IPS DF 6.9 (cell line): ENCODE results near the gene CAPZB.

Experiments used
- DNase-seq: peaks from one replicate; pipeline ENCODE4 v3.0.0-alpha.2; 2013; ENCODE audit warnings: low read depth, low spot score
- H3K27ac ChIP-seq: one replicate; pipeline ENCODE4 v1.5.1; 2013; ENCODE audit warnings: low read length, control low read depth
- H3K27me3 ChIP-seq: 2 replicates; pipeline ENCODE4 v1.6.1; 2013; ENCODE audit warnings: mild to moderate bottlenecking, low read length; ENCODE audit not compliant: control insufficient read depth, insufficient read depth
- H3K36me3 ChIP-seq: 2 replicates; pipeline ENCODE4 v1.6.1; 2013; ENCODE audit warnings: low read length; ENCODE audit not compliant: control insufficient read depth, insufficient read depth
- H3K4me1 ChIP-seq: 2 replicates; pipeline ENCODE4 v1.6.1; 2013; ENCODE audit warnings: low read length; ENCODE audit not compliant: control insufficient read depth, insufficient read depth
- H3K4me3 ChIP-seq: 2 replicates; pipeline ENCODE4 v1.5.1; 2013; ENCODE audit warnings: mild to moderate bottlenecking, low read length
- H3K9me3 ChIP-seq: 2 replicates; pipeline ENCODE4 v1.6.1; 2013; ENCODE audit warnings: low read length, inconsistent platforms; ENCODE audit not compliant: control insufficient read depth, insufficient read depth
- WGBS: extraction: QIAGEN DNeasy Blood & Tissue Kit; methylation state at CpG from one replicate; pipeline ENCODE4 v1.1.7; 2013; ENCODE audit warnings: mixed read lengths, missing lambda C conversion rate; ENCODE audit not compliant: insufficient read length, insufficient coverage; 5-methylcytosine and 5-hydroxymethylcytosine counted together

Gene CAPZB

GRCh38 chr1:19397217-19397945 is 88.0 kb downstream of the CAPZB start:
- Histone ChIP-seq H3K36me3 (no peaks in the 10 kb centered on the region; the same call in 1 of the 2 replicates), H3K4me1 (peaks cover 13% of the 10 kb centered on the region), H3K27ac (no peak overlapping the region), H3K27me3 (no peaks in the 10 kb centered on the region), H3K4me3 (no peak overlapping the region), H3K9me3 (no peaks in the 10 kb centered on the region)
- no CpG with 5 or more reads among the region's 13 CpGs for WGBS
- DNase-seq: no peak

GRCh38 chr1:19396280-19396679 is 89.1 kb downstream of the CAPZB start:
- no peak overlapping the region for H3K27ac ChIP-seq

DNA sequence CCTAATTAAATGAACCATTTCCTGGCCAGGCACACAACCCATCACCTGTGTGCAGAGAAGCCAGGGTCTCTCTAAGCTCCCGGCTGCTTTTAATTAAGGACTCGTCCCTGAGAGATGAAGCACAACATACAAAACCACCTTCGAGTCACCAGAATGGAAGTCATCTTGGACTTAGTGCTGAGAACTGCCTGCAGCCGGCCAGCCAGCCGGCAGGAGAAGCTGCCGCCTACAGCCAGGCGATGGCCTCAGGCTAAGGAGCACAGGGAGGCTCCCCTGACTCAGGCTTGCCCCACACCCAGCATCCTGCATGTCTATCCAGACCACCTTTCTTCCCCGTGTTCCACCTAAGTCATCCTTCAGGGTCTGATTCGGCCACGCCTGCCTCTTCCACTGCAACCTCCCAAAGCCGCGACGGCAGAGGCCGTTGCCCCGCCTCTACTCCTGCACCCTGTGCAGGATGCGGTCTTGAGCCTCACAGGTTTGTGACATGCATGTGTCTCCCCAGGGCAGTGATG is 89.6 kb downstream of the CAPZB start:
- H3K27me3 ChIP-seq: no peaks in the 10 kb centered on the region
- H3K36me3 ChIP-seq: no peaks in the 10 kb centered on the region; the same call in 1 of the 2 replicates
- no peak overlapping the region for H3K4me3 ChIP-seq
- no CpG with 5 or more reads among the region's 16 CpGs for WGBS
- no peak for DNase-seq
- no peak overlapping the region for H3K27ac ChIP-seq
- no peaks in the 10 kb centered on the region for H3K9me3 ChIP-seq
- H3K4me1 ChIP-seq: peaks cover 7% of the 10 kb centered on the region

More at GRCh38 chr1:19396280-19396679, 89.1 kb downstream of the CAPZB start:
- H3K27me3 ChIP-seq: no peaks in the 10 kb centered on the region
- no peaks in the 10 kb centered on the region for H3K9me3 ChIP-seq
- H3K36me3 ChIP-seq: no peaks in the 10 kb centered on the region; the same call in 1 of the 2 replicates
- WGBS: no CpG with 5 or more reads among the region's 13 CpGs
- no peak for DNase-seq
- H3K4me3 ChIP-seq: no peak overlapping the region
- peaks cover 9% of the 10 kb centered on the region for H3K4me1 ChIP-seq

GRCh38 chr1:19393046-19393445 is 92.3 kb downstream of the CAPZB start:
- no peak for DNase-seq
- Histone ChIP-seq H3K36me3 (no peaks in the 10 kb centered on the region; the same call in 1 of the 2 replicates), H3K27ac (no peak overlapping the region), H3K4me3 (no peak overlapping the region), H3K27me3 (no peaks in the 10 kb centered on the region), H3K4me1 (peaks cover 5% of the 10 kb centered on the region; the same call in 1 of the 2 replicates), H3K9me3 (no peaks in the 10 kb centered on the region)
- WGBS: no CpG with 5 or more reads among the region's 14 CpGs

DNA sequence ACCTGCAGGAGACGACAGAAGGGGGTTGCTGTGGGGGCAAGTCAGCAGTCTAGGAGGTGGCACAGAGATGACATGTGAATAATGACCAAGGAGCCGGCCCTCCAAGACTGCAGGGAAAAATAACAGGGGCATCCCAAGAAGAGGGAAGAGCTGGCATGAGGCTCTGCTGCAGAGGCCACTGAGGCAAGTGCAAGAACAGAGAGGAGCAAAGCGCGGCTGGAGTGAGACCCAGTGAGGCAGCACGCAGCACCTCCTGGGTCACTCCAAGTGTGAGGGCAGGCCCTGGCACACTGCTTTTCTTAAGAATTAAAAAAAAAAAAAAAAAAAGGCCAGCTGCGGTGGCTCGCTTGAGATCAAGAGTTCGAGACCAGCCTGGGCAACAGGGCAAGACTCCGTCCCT is 93.1 kb downstream of the CAPZB start:
- no peaks in the 10 kb centered on the region for H3K27me3 ChIP-seq
- H3K4me1 ChIP-seq: peaks cover 5% of the 10 kb centered on the region; the same call in 1 of the 2 replicates
- H3K4me3 ChIP-seq: no peak overlapping the region
- H3K27ac ChIP-seq: no peak overlapping the region
- DNase-seq: no peak
- H3K36me3 ChIP-seq: no peaks in the 10 kb centered on the region; the same call in 1 of the 2 replicates
- WGBS: no CpG with 5 or more reads among the region's 9 CpGs
- no peaks in the 10 kb centered on the region for H3K9me3 ChIP-seq

- H3K9me3 ChIP-seq: no peaks in the 10 kb centered on the region
- no peak overlapping the region for H3K27ac ChIP-seq
- WGBS: no CpG with 5 or more reads among the region's 10 CpGs
- no peaks in the 10 kb centered on the region; the same call in 1 of the 2 replicates for H3K36me3 ChIP-seq
- H3K4me3 ChIP-seq: no peak overlapping the region
- no peak for DNase-seq
- no peaks in the 10 kb centered on the region for H3K27me3 ChIP-seq
- peaks cover 5% of the 10 kb centered on the region; the same call in 1 of the 2 replicates for H3K4me1 ChIP-seq
Measured at GRCh38 chr1:19391596-19391981, 93.8 kb downstream of the CAPZB start.

DNA sequence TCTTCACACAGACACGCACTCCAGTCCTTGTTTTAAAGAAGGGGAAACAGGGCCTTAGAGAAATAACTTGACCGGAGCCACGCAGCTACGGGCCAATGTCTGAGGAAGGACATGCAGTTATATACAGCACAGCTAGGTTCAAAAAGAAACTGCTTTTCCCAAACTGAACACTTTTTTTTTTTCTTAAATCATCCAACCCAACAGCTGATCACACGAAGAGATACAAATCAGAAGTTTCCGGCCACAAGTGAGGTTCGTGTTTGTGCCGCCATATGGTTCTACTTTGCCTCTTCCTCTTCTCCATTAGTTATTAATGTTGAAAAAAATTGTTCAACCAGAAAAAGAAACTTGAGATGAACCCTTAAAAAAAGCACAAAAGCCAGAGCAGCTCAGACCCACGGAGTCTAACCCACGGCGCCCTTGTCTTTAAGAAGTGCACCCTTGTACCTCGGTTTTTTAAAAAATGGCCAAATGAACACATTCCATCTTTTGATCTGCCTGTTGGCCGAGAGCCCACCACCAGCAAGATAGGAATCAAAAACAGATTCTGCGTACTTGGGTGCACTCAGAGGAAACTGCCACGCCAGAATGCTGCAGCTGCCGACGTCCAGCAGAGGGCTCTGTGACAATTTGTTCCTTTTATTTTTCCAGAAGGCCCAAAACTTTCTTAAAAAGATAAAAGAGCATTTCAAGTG is 94.3 kb downstream of the CAPZB start:
- H3K4me3 ChIP-seq: no peak overlapping the region
- peaks cover 4% of the 10 kb centered on the region; the same call in 1 of the 2 replicates for H3K4me1 ChIP-seq
- H3K27ac ChIP-seq: no peak overlapping the region
- no peaks in the 10 kb centered on the region; the same call in 1 of the 2 replicates for H3K36me3 ChIP-seq
- no peaks in the 10 kb centered on the region for H3K27me3 ChIP-seq
- no CpG with 5 or more reads among the region's 17 CpGs for WGBS
- no peak for DNase-seq
- H3K9me3 ChIP-seq: no peaks in the 10 kb centered on the region

GRCh38 chr1:19390166-19390850 is 95.0 kb downstream of the CAPZB start:
- DNase-seq: no peak
- Histone ChIP-seq H3K27ac (no peak overlapping the region), H3K4me3 (no peak overlapping the region), H3K36me3 (no peaks in the 10 kb centered on the region), H3K4me1 (no peaks in the 10 kb centered on the region), H3K9me3 (no peaks in the 10 kb centered on the region), H3K27me3 (no peaks in the 10 kb centered on the region)
- WGBS: no CpG with 5 or more reads among the region's 19 CpGs

DNA sequence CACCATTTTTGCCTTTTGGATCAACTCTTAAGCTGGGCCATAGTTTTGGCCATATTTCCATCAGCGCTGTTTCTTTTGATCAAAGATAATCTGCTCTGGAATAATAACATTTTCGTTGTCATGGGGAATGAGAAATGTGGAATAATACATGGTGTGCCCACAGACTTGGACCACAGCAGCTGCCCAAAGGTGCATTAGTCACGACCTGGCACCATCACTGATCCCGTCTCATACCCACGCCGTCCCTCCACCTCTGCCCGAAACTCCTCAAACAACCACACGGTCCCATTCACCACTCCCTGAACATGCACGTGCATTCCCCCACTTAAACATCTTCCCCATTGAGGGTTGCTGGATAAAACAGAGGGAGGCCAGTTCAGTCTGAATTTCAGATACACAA is 96.4 kb downstream of the CAPZB start:
- WGBS: no CpG with 5 or more reads among the region's 9 CpGs
- DNase-seq: no peak
- Histone ChIP-seq H3K4me3 (no peak overlapping the region), H3K9me3 (no peaks in the 10 kb centered on the region), H3K27me3 (no peaks in the 10 kb centered on the region), H3K4me1 (no peaks in the 10 kb centered on the region), H3K36me3 (no peaks in the 10 kb centered on the region), H3K27ac (no peak overlapping the region)

- no CpG with 5 or more reads among the region's 4 CpGs for WGBS
- Histone ChIP-seq H3K27me3 (no peaks in the 10 kb centered on the region), H3K9me3 (no peaks in the 10 kb centered on the region), H3K4me3 (no peak overlapping the region), H3K36me3 (no peaks in the 10 kb centered on the region), H3K4me1 (no peaks in the 10 kb centered on the region), H3K27ac (no peak overlapping the region)
- no peak for DNase-seq
Measured at GRCh38 chr1:19387045-19387467, 98.3 kb downstream of the CAPZB start.
